HG03378 (cell line): Measurements from ENCODE around the gene RILPL2.
"Not testable (repeated sequence)": the region's sequence is repeated elsewhere in the genome, so short reads cannot be mapped to it uniquely, and the experiment has no call there.

Source experiments
- ATAC-seq: cut with Tn5 transposase; IDR thresholded peaks from one replicate; pipeline ENCODE4 v1.9.1; 2021; ENCODE audit warnings: mild to moderate bottlenecking, moderate library complexity; ENCODE audit not compliant: unreplicated experiment

The RILPL2 gene, protein sequence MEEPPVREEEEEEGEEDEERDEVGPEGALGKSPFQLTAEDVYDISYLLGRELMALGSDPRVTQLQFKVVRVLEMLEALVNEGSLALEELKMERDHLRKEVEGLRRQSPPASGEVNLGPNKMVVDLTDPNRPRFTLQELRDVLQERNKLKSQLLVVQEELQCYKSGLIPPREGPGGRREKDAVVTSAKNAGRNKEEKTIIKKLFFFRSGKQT

GRCh38 chr12:123436017-123436964 is at the start of gene RILPL2:
TSS of gene RILPL2 (minus strand) at chr12:123436684. CDS start at chr12:123436420, 264 bp downstream.
- ATAC-seq, result peak; percentile 58

DNA sequence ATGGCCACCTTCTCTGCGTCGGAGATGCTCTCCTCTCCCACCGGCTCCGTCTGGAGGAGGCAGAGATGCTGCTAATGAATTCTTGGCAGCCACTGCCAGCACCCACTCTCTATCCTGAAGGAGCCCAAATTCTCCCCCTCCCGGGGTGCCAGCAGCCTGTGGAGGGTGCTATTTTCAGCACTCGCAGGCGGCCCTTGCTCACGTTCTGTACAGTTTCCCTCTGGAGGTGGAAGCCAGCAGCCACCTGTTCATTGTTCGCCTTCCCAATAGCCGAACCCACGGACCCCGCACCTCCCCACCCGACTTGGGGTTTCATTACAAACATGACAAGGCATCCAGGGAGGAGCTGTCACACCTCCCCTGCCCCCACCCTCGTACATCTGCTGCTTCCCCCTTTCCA is 49.3 kb upstream of the RILPL2 start:
- ATAC-seq, result no peak

DNA sequence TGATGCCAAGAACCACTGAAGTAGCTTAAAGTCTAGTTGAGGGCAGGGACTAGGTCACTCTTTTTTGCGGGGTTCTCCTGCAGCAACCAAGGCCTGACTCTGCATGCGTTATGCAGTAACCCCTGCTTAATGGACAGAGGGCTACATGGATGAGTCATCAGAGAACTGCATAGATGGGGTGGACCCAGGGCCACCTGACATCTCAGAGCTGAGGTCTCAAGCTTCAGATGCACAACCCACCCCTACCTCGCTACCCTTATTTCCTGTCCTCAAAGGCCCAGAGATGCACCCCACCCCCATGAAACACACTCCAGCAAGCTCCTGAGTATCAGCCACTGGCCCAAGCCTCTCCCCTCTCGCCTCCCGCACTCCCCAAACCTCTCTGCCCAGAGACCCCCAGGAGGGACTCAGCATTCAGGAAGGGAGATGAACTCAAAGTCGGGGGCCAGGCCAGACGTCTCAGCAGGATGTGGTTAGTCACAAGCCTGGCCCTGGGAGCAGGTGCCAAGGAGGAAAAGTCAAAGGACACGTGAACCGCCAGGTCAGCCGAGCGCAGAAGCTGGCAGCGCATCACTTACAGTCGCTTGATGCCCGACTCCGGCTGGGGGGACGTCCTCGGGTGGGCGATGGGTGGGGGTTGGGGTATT is 47.2 kb upstream of the RILPL2 start:
- no peak for ATAC-seq

GRCh38 chr12:123482876-123483275 is 46.4 kb upstream of the RILPL2 start:
- ATAC-seq, result no peak

DNA sequence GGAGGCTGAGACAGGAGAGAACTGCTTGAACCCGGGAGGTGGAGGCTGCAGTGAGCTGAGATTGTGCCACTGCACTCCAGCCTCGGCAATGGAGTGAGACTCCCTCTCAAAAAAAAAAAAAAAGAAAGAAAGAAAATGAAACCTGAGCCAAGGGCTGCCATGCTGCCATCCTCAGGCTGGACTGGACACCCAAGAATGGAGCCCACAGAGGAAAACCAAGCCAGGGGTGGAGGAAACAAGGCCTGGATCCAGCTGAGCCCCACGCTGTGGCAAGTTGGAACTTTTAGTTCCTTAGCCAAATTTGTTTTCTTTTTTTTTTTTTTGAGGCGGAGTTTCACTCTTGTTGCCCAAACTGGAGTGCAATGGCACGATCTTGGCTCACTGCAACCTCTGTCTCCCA is 44.8 kb upstream of the RILPL2 start:
- not testable (repeated sequence) for ATAC-seq

GRCh38 chr12:123479442-123480180 is 43.1 kb upstream of the RILPL2 start:
- ATAC-seq, result no peak

DNA sequence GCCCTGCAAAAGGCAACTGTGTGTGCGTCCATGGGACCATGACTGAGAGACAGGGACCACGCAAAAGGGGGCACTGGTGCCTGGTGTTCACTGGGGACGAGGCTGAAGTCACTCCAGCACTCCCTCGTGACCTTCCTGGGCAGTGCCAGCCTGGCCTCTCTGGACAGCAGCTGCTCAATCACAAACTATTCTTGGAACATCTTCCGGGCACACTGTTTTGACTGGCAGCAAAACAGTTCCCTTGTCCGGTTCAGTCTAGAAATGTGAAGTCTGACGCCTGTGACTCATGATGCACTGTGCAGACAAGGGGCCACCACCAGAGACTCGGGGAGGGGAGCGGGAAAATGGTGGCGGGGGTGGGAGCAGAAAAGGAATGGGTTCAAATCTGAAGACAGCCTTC is 42.3 kb upstream of the RILPL2 start:
- ATAC-seq, result no peak

- no peak for ATAC-seq
These were observed 41.6 kb upstream of the RILPL2 start for GRCh38 chr12:123478069-123478468.

DNA sequence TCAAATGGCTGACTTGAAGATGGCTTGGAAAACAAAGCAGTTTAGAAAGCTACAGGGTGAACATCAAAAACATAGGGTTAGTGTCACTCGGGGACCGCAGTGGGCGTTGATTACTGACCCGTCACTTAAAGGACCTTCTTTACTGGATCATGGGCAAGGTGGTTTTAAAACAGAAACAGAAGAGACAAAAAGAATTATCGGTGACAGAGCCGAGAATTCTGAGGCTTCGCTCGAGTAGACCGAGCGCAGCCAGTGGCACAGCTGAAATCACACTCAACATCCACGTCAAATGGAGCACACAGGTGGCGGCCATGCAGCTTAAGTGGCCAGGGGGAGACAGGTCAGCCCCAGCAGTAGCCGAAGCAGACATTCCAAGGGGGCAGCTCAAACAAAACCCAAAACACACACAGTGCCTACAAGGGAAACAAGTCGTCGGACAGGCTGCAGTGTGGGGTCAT is 38.8 kb upstream of the RILPL2 start:
- ATAC-seq, result no peak

GRCh38 chr12:123474485-123475245 is 38.2 kb upstream of the RILPL2 start:
- no peak for ATAC-seq

GRCh38 chr12:123472438-123472849 is 36.0 kb upstream of the RILPL2 start:
- no peak for ATAC-seq

GRCh38 chr12:123471374-123472068 is 35.0 kb upstream of the RILPL2 start:
- no peak for ATAC-seq

GRCh38 chr12:123469978-123470377 is 33.5 kb upstream of the RILPL2 start:
- no peak for ATAC-seq

- no peak for ATAC-seq
These were observed 32.3 kb upstream of the RILPL2 start for GRCh38 chr12:123468786-123469185.

DNA sequence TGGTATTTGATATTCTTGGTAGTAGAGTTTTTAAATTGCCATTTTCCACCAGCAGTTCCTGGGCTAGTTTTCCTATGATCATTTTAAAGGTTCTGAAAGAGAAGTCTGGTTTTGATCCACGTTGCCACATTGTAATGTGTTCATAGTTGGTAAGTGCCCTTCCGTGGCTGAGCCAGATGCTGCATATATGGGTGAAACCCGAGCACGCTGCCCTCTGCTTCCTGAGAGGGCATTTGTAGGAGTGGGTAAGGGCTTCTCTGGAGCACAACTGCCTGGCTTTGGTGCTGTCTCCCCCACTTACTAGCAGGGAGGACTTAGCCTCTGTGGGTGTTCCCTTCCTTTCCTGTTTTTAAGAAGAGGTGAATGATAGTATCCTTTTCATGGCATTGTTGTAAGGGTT is 28.6 kb upstream of the RILPL2 start:
- ATAC-seq, result no peak

GRCh38 chr12:123463174-123463573 is 26.7 kb upstream of the RILPL2 start:
- ATAC-seq, result not testable (repeated sequence)

GRCh38 chr12:123457980-123458779 is 21.7 kb upstream of the RILPL2 start, which contains the start of gene SNRNP35:
TSS of gene SNRNP35 (plus strand) at chr12:123458139. CDS start at chr12:123465541, 7,402 bp downstream.
- peak; percentile 44 for ATAC-seq

DNA sequence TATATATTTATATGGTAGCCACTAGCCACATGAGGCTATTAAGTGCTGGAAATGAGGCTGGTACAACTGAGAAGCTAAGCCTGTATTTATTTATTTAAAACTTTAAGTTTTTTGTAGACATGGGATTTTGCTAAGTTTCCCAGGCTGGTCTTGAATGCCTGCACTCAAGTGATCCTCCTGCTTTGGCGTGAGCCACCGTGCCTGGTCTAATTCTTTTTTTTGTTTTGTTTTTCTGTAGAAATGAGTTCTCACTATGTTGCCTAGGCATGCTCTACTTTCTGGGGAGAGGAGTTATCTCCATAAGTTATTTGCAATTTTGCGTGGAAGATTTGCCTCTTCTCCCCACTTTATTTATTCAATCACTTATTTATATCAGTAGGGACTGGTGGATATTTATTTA is 16.7 kb upstream of the RILPL2 start:
- ATAC-seq, result no peak

DNA sequence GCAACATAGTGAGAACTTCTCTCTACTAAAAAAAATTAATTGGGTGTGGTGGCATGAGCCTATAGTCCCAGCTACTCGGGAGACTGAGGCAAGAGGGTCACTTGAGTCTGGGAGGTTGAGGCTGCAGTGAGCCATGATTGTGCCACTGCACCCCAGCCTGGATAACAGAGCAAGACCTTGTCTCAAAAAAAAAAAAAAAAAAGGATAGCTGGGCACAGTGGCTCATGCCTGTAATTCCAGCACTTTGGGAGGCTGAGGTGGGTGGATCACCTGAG is 15.7 kb upstream of the RILPL2 start:
- not testable (repeated sequence) for ATAC-seq
